K562 (cell line): Measurements from ENCODE around the gene LRMDA. TPM values are rescaled to one million over a fixed set of nuclear protein-coding genes. Genes with fewer than 3 reads are reported as not detected.
A peak's percentile ranks its signal among the peaks of the same experiment; 100 is the strongest.

Experiments
- CC2D1A ChIP-seq: fragments of 450-650 bp; IDR thresholded peaks from 2 replicates; pipeline ENCODE4 v1.6.1; 2017; ENCODE audit warnings: mild to moderate bottlenecking
- E4F1 ChIP-seq: fragments of 250-450 bp; sonication (Bioruptor Pico); IDR thresholded peaks from 2 replicates; pipeline ENCODE4 v1.5.0; 2021; ENCODE audit warnings: mild to moderate bottlenecking, borderline replicate concordance
- ELK1 ChIP-seq: sonication (generic); formaldehyde crosslinking; IDR thresholded peaks from 2 replicates; pipeline ENCODE4 v1.8.1; 2022; ENCODE audit warnings: missing genetic modification reagents
- IFI16 ChIP-seq: fragments of 250-450 bp; sonication (Bioruptor Pico); IDR thresholded peaks from 2 replicates; pipeline ENCODE4 v2.1.2; 2022; ENCODE audit warnings: mild to moderate bottlenecking, inconsistent platforms
- IRF2 ChIP-seq: sonication (generic); formaldehyde crosslinking; IDR thresholded peaks from 2 replicates; pipeline ENCODE4 v1.8.1; 2022; ENCODE audit warnings: mild to moderate bottlenecking, missing genetic modification reagents
- PML ChIP-seq: IDR thresholded peaks from 2 replicates; pipeline ENCODE4 v1.6.1; 2012; ENCODE audit warnings: low read length, inconsistent platforms
- REST ChIP-seq, 2 experiments: fragments of 450-650 bp; formaldehyde crosslinking in 1 of 2; IDR thresholded peaks; 2 replicates each; pipeline versions ENCODE4 v1.4.0 to v1.6.1; 2014 to 2020; ENCODE audit warnings: mild to moderate bottlenecking in 2 of 2, borderline replicate concordance in 1 of 2, low read depth in 1 of 2
- RHOXF2B ChIP-seq: fragments of 250-450 bp; sonication (Bioruptor Pico); conservative IDR thresholded peaks from 2 replicates; pipeline ENCODE4 v1.5.1; 2021
- SMARCB1 ChIP-seq: IDR thresholded peaks from 2 replicates; pipeline ENCODE4 v1.6.1; 2011; ENCODE audit warnings: improper control_type of control experiment, low read depth; ENCODE audit not compliant: insufficient read length
- STAG1 ChIP-seq: sonication (generic); formaldehyde crosslinking; IDR thresholded peaks from 2 replicates; pipeline ENCODE4 v1.5.0; 2020; ENCODE audit warnings: missing genetic modification reagents, borderline replicate concordance
- TRIM24 ChIP-seq, 2 experiments: fragments of 450-650 bp; IDR thresholded peaks; 2 replicates each; pipeline ENCODE4 v1.6.1; 2016
- ZKSCAN3 ChIP-seq: fragments of 250-450 bp; sonication (Bioruptor Pico); IDR thresholded peaks from 2 replicates; pipeline ENCODE4 v1.4.0; 2020
- ZNF23 ChIP-seq: fragments of 250-450 bp; sonication (Bioruptor Pico); IDR thresholded peaks from 2 replicates; pipeline ENCODE4 v1.4.0; 2020; ENCODE audit warnings: mild to moderate bottlenecking
- ZNF277 ChIP-seq: fragments of 250-450 bp; sonication (Bioruptor Pico); IDR thresholded peaks from 2 replicates; pipeline ENCODE4 v1.8.0; 2022; ENCODE audit warnings: inconsistent platforms, mild to moderate bottlenecking, moderate library complexity, borderline replicate concordance
- ZNF586 ChIP-seq: fragments of 450-650 bp; formaldehyde crosslinking; conservative IDR thresholded peaks from 2 replicates; pipeline ENCODE4 v1.4.0; 2020; ENCODE audit warnings: mild to moderate bottlenecking, moderate library complexity
- polyA plus RNA-seq, 8 experiments: library from polyadenylated mRNA; depleted of rRNA in 4 of 8; stranded (reverse) in 5 of 8; unstranded in 3 of 8; fragments of >200 nt; fragmentation: Nextera tagmentation in 2 of 8; fragmentation: Illumina TruSeq in 1 of 8; extraction: Ambion mirVana in 2 of 8; extraction: Trizol in 1 of 8; gene quantifications; 2 replicates each; pipeline versions ENCODE4 v1.2.1 to v1.2.3, GENCODE V29; 2011 to 2014; ENCODE audit warnings: inconsistent platforms in 1 of 8, missing spikeins in 1 of 8
- total RNA-seq, 7 experiments: library from RNA; depleted of rRNA in 6 of 7; stranded (reverse); fragments of >200 nt in 6 of 7; fragmentation: Illumina TruSeq in 2 of 7; extraction: Trizol in 2 of 7; gene quantifications; 2 replicates each; pipeline versions ENCODE4 v1.2.1 to v1.2.3, GENCODE V29; 2011 to 2021; ENCODE audit warnings: low replicate concordance in 1 of 7

The LRMDA gene
- total and polyA plus RNA-seq, 9 of the 15 experiments (the other 6 are each of a cell fraction or from before 2014, with no cell fraction given): 0.25 TPM; not detected in 8

GRCh38 chr10:75395066-75395931, 36.1 kb upstream of the LRMDA start (continued):
- TF ChIP-seq ZNF277 (CRISPR knock-in tag) (no peak), IRF2 (CRISPR knock-in tag) (no peak), ELK1 (CRISPR knock-in tag) (no peak), ZNF586 (CRISPR knock-in tag) (no peak), STAG1 (CRISPR knock-in tag) (no peak), ZNF23 (CRISPR knock-in tag) (no peak), RHOXF2B (no peak), SMARCB1 (no peak), IFI16 (CRISPR knock-in tag) (no peak), CC2D1A (no peak), E4F1 (CRISPR knock-in tag) (no peak), ZKSCAN3 (no peak), TRIM24 (IDR thresholded peaks at IDR 0.05) (no peak), PML (no peak), REST (IDR thresholded peaks at IDR 0.05; ENCODE audit: borderline replicate concordance) (peak; percentile 44; the same call in 1 of the 2 replicates), REST (CRISPR knock-in tag; IDR thresholded peaks at IDR 0.05; ENCODE audit: low read depth) (no peak)
